ENCODE measurements around the gene COL25A1.

Gene COL25A1
- long read RNA-seq, donor 1 = 0 reads
- long read RNA-seq, donor 2 = 0 reads
- long read RNA-seq, donor 3 = 0 reads
- long read RNA-seq, donor 4 = 0 reads
- long read RNA-seq, donor 5 = 0 reads
- long read RNA-seq, donor 6 = 0 reads
- long read RNA-seq, donor 7 = 0 reads
- long read RNA-seq, donor 8 = 0 reads

GRCh38 chr4:109302361-109303139 lies at the start of gene COL25A1:
COL25A1 (minus strand) TSS chr4:109302658.
- peak; percentile 91 for DNase-seq

GRCh38 chr4:109350121-109350520 lies 47.7 kb upstream of the COL25A1 start:
- DNase-seq = no peak

- peak; percentile 11 for DNase-seq
These were observed 32.0 kb upstream of the COL25A1 start for GRCh38 chr4:109334129-109335105.

GRCh38 chr4:109332926-109333464 lies 30.5 kb upstream of the COL25A1 start:
- no peak for DNase-seq

GRCh38 chr4:109327641-109328040 lies 25.2 kb upstream of the COL25A1 start:
- no peak for DNase-seq

GRCh38 chr4:109325698-109326097 lies 23.2 kb upstream of the COL25A1 start:
- DNase-seq = no peak

- DNase-seq = no peak
These were observed 20.9 kb upstream of the COL25A1 start for GRCh38 chr4:109323348-109323747.

- DNase-seq = no peak
These were observed 18.8 kb upstream of the COL25A1 start for GRCh38 chr4:109321232-109321631.

GRCh38 chr4:109319684-109320083 lies 17.2 kb upstream of the COL25A1 start:
- no peak for DNase-seq

GRCh38 chr4:109319156-109319555 lies 16.7 kb upstream of the COL25A1 start:
- no peak for DNase-seq

GRCh38 chr4:109315818-109316217 lies 13.4 kb upstream of the COL25A1 start:
- DNase-seq = no peak

- no peak for DNase-seq
These were observed 12.9 kb upstream of the COL25A1 start for GRCh38 chr4:109315341-109315740.

GRCh38 chr4:109313168-109314133 lies 11.0 kb upstream of the COL25A1 start:
- no peak for DNase-seq

GRCh38 chr4:109303140-109303496 lies 660 bp upstream of the COL25A1 start:
- no peak for DNase-seq

GRCh38 chr4:109301651-109302360 lies 652 bp downstream of the COL25A1 start:
- DNase-seq = no peak

- peak; percentile 9 for DNase-seq
These were observed 4.0 kb downstream of the COL25A1 start for GRCh38 chr4:109298279-109299010.

- DNase-seq = no peak
These were observed 5.9 kb downstream of the COL25A1 start for GRCh38 chr4:109296527-109296926.

- DNase-seq = no peak
These were observed 7.4 kb downstream of the COL25A1 start for GRCh38 chr4:109295081-109295480.

GRCh38 chr4:109294468-109295020 lies 7.9 kb downstream of the COL25A1 start:
- no peak for DNase-seq

GRCh38 chr4:109294006-109294405 lies 8.5 kb downstream of the COL25A1 start:
- DNase-seq = no peak

All from right kidney (tissue), 9 donors.